Measurements from ENCODE around the gene TSC22D4. TPM values are rescaled to one million over a fixed set of nuclear protein-coding genes. Genes with fewer than 3 reads are reported as not detected.
"Not testable (repeated sequence)": the region's sequence is repeated elsewhere in the genome, so short reads cannot be mapped to it uniquely, and the experiment has no call there.

TSC22D4 gene
- 15.2 and 21.1 TPM in 2 replicates for total RNA-seq
- 13.2 and 15.3 TPM in 2 replicates for polyA plus RNA-seq
- 25.5 and 29.3 TPM in 2 replicates for polyA plus RNA-seq (2012)
- polyA minus RNA-seq (ENCODE audit: low replicate concordance): 24.8 and 29.4 TPM in 2 replicates

- Histone ChIP-seq H3K4me1 (ENCODE audit: control insufficient read depth, extremely low read depth, insufficient read depth, low read length) (peaks cover 11% of the 10 kb centered on the region), H3K36me3 (ENCODE audit: control insufficient read depth, insufficient read depth, low read length) (peaks cover 2% of the 10 kb centered on the region), H3K4me2 (ENCODE audit: extremely low read depth, insufficient read depth, low read length) (peak within 1 kb of the TSS; percentile 90), H2AFZ (ENCODE audit: low read length) (peak within 1 kb of the TSS; percentile 69), H3K9me3 (ENCODE audit: control insufficient read depth, insufficient read depth, low read depth, low read length) (no peaks in the 10 kb centered on the region), H4K20me1 (ENCODE audit: control insufficient read depth, extremely low read depth, insufficient read depth, low read length) (no peaks in the 10 kb centered on the region), H3K27me3 (ENCODE audit: control insufficient read depth, insufficient read depth, low read length) (no peaks in the 10 kb centered on the region), H3K79me2 (ENCODE audit: control insufficient read depth, insufficient read depth, low read length) (peaks cover 42% of the 10 kb centered on the region), H3K9ac (ENCODE audit: insufficient read depth, low read length) (peak within 1 kb of the TSS; percentile 82), H3K27ac (ENCODE audit: insufficient read depth, low read length) (peak within 1 kb of the TSS; percentile 76), H3K4me3 (replicated peaks in 1 of 4; ENCODE audit: control extremely low read depth in 1 of 4, insufficient read depth in 1 of 4, low read depth in 3 of 4, low read length in 4 of 4) (peak within 1 kb of the TSS; percentile 93 to 95 (median 93))
- peak; percentile 94 to 96 for DNase-seq (ENCODE audit: low read depth in 2 of 2)
- TF ChIP-seq EZH2 (IDR thresholded peaks at IDR 0.05; ENCODE audit: low read length, missing control alignments): no peak
Observed at GRCh38 chr7:100478958-100479660, at the start of gene TSC22D4. Gene TSC22D4 (minus strand): TSS chr7:100479214. CDS start chr7:100478038, 1,176 bp downstream.

GRCh38 chr7:100528108-100528866 is 49.3 kb upstream of the TSC22D4 start:
- not testable (repeated sequence) for H3K4me1 ChIP-seq (ENCODE audit: control insufficient read depth, extremely low read depth, insufficient read depth, low read length); H3K36me3 ChIP-seq (ENCODE audit: control insufficient read depth, insufficient read depth, low read length); H3K4me3 ChIP-seq (replicated peaks in 1 of 4; ENCODE audit: control extremely low read depth in 1 of 4, insufficient read depth in 1 of 4, low read depth in 3 of 4, low read length in 4 of 4)

GRCh38 chr7:100523192-100523591 is 44.2 kb upstream of the TSC22D4 start:
- not testable (repeated sequence) for H3K4me1 ChIP-seq (ENCODE audit: control insufficient read depth, extremely low read depth, insufficient read depth, low read length); H3K27ac ChIP-seq (ENCODE audit: insufficient read depth, low read length); DNase-seq (ENCODE audit: low read depth in 2 of 2); H3K9me3 ChIP-seq (ENCODE audit: control insufficient read depth, insufficient read depth, low read depth, low read length); H3K27me3 ChIP-seq (ENCODE audit: control insufficient read depth, insufficient read depth, low read length); H3K9ac ChIP-seq (ENCODE audit: insufficient read depth, low read length); H3K79me2 ChIP-seq (ENCODE audit: control insufficient read depth, insufficient read depth, low read length); H3K36me3 ChIP-seq (ENCODE audit: control insufficient read depth, insufficient read depth, low read length); H3K4me2 ChIP-seq (ENCODE audit: extremely low read depth, insufficient read depth, low read length); H4K20me1 ChIP-seq (ENCODE audit: control insufficient read depth, extremely low read depth, insufficient read depth, low read length); H3K4me3 ChIP-seq (replicated peaks in 1 of 4; ENCODE audit: control extremely low read depth in 1 of 4, insufficient read depth in 1 of 4, low read depth in 3 of 4, low read length in 4 of 4); H2AFZ ChIP-seq (ENCODE audit: low read length)

More at GRCh38 chr7:100528108-100528866, 49.3 kb upstream of the TSC22D4 start:
- H3K9me3 ChIP-seq (ENCODE audit: control insufficient read depth, insufficient read depth, low read depth, low read length); H3K27ac ChIP-seq (ENCODE audit: insufficient read depth, low read length); H4K20me1 ChIP-seq (ENCODE audit: control insufficient read depth, extremely low read depth, insufficient read depth, low read length); H3K4me2 ChIP-seq (ENCODE audit: extremely low read depth, insufficient read depth, low read length); H3K27me3 ChIP-seq (ENCODE audit: control insufficient read depth, insufficient read depth, low read length); H2AFZ ChIP-seq (ENCODE audit: low read length); H3K9ac ChIP-seq (ENCODE audit: insufficient read depth, low read length); H3K79me2 ChIP-seq (ENCODE audit: control insufficient read depth, insufficient read depth, low read length); DNase-seq (ENCODE audit: low read depth in 2 of 2): not testable (repeated sequence)

GRCh38 chr7:100521909-100522593 is 43.0 kb upstream of the TSC22D4 start:
- H3K9me3 ChIP-seq (ENCODE audit: control insufficient read depth, insufficient read depth, low read depth, low read length); H3K27me3 ChIP-seq (ENCODE audit: control insufficient read depth, insufficient read depth, low read length); H3K4me1 ChIP-seq (ENCODE audit: control insufficient read depth, extremely low read depth, insufficient read depth, low read length); H3K9ac ChIP-seq (ENCODE audit: insufficient read depth, low read length); H3K36me3 ChIP-seq (ENCODE audit: control insufficient read depth, insufficient read depth, low read length); H3K4me2 ChIP-seq (ENCODE audit: extremely low read depth, insufficient read depth, low read length); H3K4me3 ChIP-seq (replicated peaks in 1 of 4; ENCODE audit: control extremely low read depth in 1 of 4, insufficient read depth in 1 of 4, low read depth in 3 of 4, low read length in 4 of 4); H4K20me1 ChIP-seq (ENCODE audit: control insufficient read depth, extremely low read depth, insufficient read depth, low read length); H3K79me2 ChIP-seq (ENCODE audit: control insufficient read depth, insufficient read depth, low read length); H3K27ac ChIP-seq (ENCODE audit: insufficient read depth, low read length); H2AFZ ChIP-seq (ENCODE audit: low read length); DNase-seq (ENCODE audit: low read depth in 2 of 2): not testable (repeated sequence)

Data from fibroblast of lung (primary cell).